HFFc6 (cell line): ENCODE measurements around the gene SRGAP1. TPM values are rescaled to one million over a fixed set of nuclear protein-coding genes. Genes with fewer than 3 reads are reported as not detected.

Experiments used
- DNase-seq: peaks from one replicate; pipeline ENCODE4 v3.0.0-alpha.2; 2018
- H3K27ac Mint-ChIP-seq: 2 replicates; pipeline ENCODE4 v1.8.0; 2020; ENCODE audit warnings: mild to moderate bottlenecking, mixed read lengths
- H3K27me3 Mint-ChIP-seq: 2 replicates; pipeline ENCODE4 v1.8.0; 2021; ENCODE audit warnings: mild to moderate bottlenecking, moderate library complexity, mixed read lengths; ENCODE audit not compliant: insufficient read depth
- H3K36me3 Mint-ChIP-seq: 2 replicates; pipeline ENCODE4 v1.8.0; 2021; ENCODE audit warnings: low read depth, mixed read lengths
- H3K4me1 Mint-ChIP-seq: 2 replicates; pipeline ENCODE4 v1.8.0; 2020; ENCODE audit warnings: low read depth, mixed read lengths
- H3K4me3 Mint-ChIP-seq: 2 replicates; pipeline ENCODE4 v1.8.0; 2020; ENCODE audit warnings: mild to moderate bottlenecking, moderate library complexity, mixed read lengths
- H3K9me3 Mint-ChIP-seq: 2 replicates; pipeline ENCODE4 v1.8.0; 2020; ENCODE audit warnings: mild to moderate bottlenecking, mixed read lengths
- CTCF ChIP-seq: fragments of 200-600 bp; sonication (generic); IDR thresholded peaks from 2 replicates; pipeline ENCODE4 v1.5.0; 2021; ENCODE audit warnings: antibody characterized with exemption, mild to moderate bottlenecking
- total RNA-seq, 6 experiments: library from RNA; stranded (reverse); fragmentation: NEBNext Ultra II Directional; extraction: Animal tissue kit (Norgen Biotek cat#: 25700); gene quantifications; 2 replicates in 1 of 6; 3 replicates in 5 of 6; pipeline ENCODE4 v1.2.3, GENCODE V29; 2021

SRGAP1 gene
- total RNA-seq, 6 experiments from 2014 or later = 35.7 to 45.8 (median 40.9) TPM

- Mint-ChIP-seq H3K4me3 (no peak overlapping the region), H3K27ac (peak overlapping the region; percentile 84), H3K4me1 (peaks cover 81% of the 10 kb centered on the region), H3K9me3 (no peaks in the 10 kb centered on the region), H3K27me3 (peaks cover 2% of the 10 kb centered on the region), H3K36me3 (no peaks in the 10 kb centered on the region)
- no peak for DNase-seq
- TF ChIP-seq CTCF = no peak
Observed at GRCh38 chr12:64177001-64177400, 332.5 kb downstream of the SRGAP1 start.

DNA sequence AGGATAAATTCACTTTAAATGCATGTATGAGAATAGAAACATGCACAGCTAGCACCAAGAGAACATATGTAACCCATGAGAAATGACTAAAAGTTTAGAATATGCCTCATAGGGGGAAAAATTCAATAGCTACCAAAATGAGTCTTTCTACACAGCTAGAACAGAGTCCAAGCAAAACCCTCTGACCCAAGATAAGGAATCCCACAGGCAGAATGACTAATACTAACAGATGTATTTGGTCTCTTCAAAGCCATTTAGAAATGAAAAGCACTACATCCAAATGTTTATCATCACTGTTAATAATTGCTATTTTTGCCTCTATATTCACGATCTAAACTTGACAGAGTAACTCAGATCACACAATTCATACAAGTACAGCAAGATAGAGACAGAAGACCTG is 333.6 kb downstream of the SRGAP1 start:
- TF ChIP-seq CTCF = no peak
- Mint-ChIP-seq H3K4me1 (peaks cover 81% of the 10 kb centered on the region), H3K27ac (peak overlapping the region; percentile 84), H3K9me3 (no peaks in the 10 kb centered on the region), H3K4me3 (peak overlapping the region; percentile 66), H3K27me3 (peaks cover 2% of the 10 kb centered on the region), H3K36me3 (no peaks in the 10 kb centered on the region)
- DNase-seq = peak; percentile 70

DNA sequence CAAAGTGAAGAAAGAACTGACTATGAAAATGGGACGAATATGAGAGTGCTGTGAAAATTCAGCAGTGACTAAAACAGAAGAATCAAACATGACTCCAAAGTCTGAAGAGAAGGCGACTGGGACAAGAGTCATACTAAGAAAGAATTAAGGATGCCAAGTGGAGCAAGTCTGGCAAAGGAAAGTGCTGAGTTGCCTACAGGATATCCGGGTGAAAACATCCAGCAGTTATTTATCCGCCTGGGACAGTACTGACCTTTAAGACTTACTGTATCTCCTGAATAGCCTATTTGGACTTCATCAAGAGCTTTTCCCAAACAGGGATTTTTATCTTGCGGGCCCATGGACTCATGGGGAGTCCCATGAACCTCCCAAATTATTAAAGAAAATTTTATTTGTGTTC is 336.5 kb downstream of the SRGAP1 start:
- DNase-seq = peak; percentile 64
- Mint-ChIP-seq H3K36me3 (no peaks in the 10 kb centered on the region), H3K27ac (peak overlapping the region; percentile 92), H3K9me3 (no peaks in the 10 kb centered on the region), H3K4me1 (peaks cover 84% of the 10 kb centered on the region), H3K4me3 (peak overlapping the region; percentile 45), H3K27me3 (peaks cover 2% of the 10 kb centered on the region)
- no peak for TF ChIP-seq CTCF

- peak overlapping the region; percentile 92 for H3K27ac Mint-ChIP-seq
- H3K36me3 Mint-ChIP-seq = no peaks in the 10 kb centered on the region
- peak overlapping the region; percentile 51 for H3K4me3 Mint-ChIP-seq
- H3K9me3 Mint-ChIP-seq = no peaks in the 10 kb centered on the region
- H3K4me1 Mint-ChIP-seq = peaks cover 82% of the 10 kb centered on the region
- TF ChIP-seq CTCF = peak; percentile 80
- peak; percentile 99 for DNase-seq
- peaks cover 2% of the 10 kb centered on the region for H3K27me3 Mint-ChIP-seq
Observed at GRCh38 chr12:64181430-64182291, 337.2 kb downstream of the SRGAP1 start.

DNA sequence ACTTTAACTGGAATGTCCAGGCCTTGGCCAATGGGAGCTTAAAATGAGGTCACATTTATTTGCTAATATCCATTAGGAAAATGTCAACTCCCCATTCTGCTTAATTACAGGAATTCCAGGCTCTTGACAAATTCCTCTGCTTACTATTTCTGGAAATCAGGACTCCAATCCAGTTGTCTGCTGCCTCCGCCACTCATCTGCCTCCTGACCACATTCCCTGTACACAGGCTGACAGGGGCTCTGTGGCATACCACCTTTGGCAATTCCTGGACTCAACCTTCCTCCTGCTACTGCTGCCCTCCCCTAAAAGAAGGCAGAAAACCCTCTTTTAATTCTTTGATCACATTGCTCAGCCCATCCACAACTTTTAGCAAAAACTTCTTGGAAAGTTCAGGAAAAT is 339.7 kb downstream of the SRGAP1 start:
- Mint-ChIP-seq H3K4me3 (no peak overlapping the region), H3K4me1 (peaks cover 81% of the 10 kb centered on the region), H3K36me3 (no peaks in the 10 kb centered on the region), H3K27ac (peak overlapping the region; percentile 92), H3K27me3 (no peaks in the 10 kb centered on the region; the same call in 1 of the 2 replicates), H3K9me3 (no peaks in the 10 kb centered on the region)
- DNase-seq = no peak
- TF ChIP-seq CTCF = no peak
